ENCODE data around the gene NIPAL3. TPM values are rescaled to one million over a fixed set of nuclear protein-coding genes. Genes with fewer than 3 reads are reported as not detected.
A peak's percentile ranks its signal among the peaks of the same experiment; 100 is the strongest.

NIPAL3 gene
- polyA plus RNA-seq, 12 donors = 3.4 to 9.6 (median 5.1) TPM; not detected in 1

- DNase-seq = peak; percentile 71
These were observed 24.4 kb upstream of the NIPAL3 start for GRCh38 chr1:24390924-24391782.

DNA sequence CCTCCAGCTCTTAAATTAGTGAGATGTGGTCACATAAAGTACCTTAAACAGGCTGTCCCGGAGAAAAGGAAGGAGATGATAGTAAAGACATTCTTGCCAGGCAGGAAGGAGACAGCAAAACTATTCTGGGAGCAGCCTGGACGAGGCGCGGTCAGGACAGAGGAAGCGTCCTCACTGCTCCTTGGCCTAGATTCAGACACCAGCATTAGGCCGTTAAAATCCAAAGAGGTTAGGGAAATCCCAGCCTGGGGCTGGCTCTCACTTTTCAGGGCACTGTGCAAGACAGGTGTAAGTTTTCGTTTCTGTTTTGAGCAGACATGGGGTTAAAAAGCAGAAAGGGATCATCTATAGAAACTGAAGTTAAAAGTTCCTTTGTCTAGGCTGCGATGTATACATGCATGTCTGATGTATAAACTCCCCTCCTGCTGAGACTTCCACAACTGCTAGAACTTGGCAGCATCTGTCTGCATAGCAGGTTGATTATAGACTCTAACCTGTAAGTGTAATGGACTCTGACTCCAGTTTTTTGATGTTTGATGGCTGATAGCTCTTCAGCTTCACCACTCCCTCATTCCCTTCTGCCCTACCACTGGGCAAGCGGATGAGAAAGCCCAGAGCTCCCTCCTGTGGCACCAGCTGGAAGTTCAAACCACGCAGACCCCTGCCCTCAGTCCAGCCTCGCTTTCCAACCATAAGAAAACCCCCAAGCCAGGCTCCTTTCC is 23.6 kb upstream of the NIPAL3 start:
- peak; percentile 35 for DNase-seq

GRCh38 chr1:24392604-24392946 is 23.0 kb upstream of the NIPAL3 start:
- no peak for DNase-seq

GRCh38 chr1:24392982-24393650 is 22.5 kb upstream of the NIPAL3 start:
- DNase-seq = no peak

- DNase-seq = no peak
These were observed 21.7 kb upstream of the NIPAL3 start for GRCh38 chr1:24393892-24394291.

DNA sequence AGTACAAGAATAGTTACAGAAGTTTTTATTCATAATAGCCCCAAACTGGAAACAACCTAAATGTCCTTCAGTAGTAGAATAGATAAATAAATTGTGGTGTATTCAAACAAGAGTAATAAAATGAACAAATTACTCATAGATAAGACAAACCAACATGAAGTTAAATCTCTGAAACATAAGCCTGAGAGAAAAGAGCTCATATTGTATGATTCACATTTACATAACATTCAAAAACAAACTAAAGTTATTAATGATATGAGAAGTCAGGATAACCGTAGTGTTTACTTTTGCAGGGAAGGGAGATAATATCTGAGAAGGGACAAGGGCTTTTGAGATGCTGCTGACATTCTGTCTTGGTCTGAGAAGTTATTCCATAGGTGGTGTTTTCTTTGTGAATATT is 15.5 kb upstream of the NIPAL3 start:
- no peak for DNase-seq

DNA sequence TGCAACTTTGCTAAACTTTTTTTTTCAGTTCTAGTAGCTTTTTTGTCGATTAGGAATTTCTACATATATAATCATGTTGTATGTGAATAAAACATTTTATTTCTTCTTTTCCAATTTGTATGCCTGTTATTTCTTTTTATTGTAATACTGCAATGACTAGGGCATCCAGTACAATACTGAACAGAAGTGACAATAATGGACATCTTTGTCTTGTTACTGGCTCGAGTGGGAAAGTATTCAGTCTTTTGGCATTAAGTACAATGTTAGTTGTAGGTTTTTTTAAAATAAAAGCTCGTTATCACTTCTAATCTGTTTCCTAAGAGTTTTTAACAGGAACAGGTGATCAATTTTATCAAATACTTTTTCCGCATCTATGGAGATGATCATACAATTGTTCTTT is 11.8 kb upstream of the NIPAL3 start:
- no peak for DNase-seq

DNA sequence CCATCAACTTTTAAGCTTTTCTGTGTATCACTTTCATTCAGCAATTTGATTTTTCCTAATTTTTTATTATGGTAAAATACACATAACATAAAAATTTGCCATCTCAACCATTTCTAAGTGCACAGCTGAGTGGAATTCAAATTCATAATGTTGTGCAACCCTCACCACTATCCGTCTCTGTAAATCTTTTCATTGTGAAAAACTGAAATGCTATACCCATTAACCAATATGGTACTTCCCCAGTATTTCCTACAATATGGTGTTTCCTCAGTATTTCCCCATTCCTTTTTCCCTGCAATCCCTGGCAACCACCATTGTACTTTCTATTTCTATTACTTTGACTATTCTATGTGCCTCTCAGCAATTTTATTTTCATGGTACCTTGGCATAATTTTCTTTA is 8.8 kb upstream of the NIPAL3 start:
- no peak for DNase-seq

- DNase-seq = no peak
These were observed 6.1 kb upstream of the NIPAL3 start for GRCh38 chr1:24409535-24409934.

DNA sequence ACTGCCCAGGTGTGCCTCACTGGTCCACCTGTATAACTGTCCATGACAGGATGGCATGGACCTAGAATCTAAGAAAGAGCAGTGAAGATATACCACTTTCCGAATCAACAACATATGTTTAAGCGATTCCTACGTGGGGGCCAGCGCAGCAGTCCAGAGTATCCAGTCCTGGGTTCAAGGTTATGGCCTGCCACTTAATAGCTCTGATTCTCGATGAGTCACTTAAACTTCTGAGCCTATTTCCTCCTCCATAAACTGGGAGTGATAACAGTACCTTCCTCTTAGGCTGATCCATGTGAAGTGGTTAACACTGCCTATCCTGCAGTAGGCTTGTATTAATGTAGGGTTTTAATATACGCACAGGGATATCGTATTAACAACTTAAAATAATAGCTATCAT is 4.9 kb upstream of the NIPAL3 start:
- DNase-seq = no peak

DNA sequence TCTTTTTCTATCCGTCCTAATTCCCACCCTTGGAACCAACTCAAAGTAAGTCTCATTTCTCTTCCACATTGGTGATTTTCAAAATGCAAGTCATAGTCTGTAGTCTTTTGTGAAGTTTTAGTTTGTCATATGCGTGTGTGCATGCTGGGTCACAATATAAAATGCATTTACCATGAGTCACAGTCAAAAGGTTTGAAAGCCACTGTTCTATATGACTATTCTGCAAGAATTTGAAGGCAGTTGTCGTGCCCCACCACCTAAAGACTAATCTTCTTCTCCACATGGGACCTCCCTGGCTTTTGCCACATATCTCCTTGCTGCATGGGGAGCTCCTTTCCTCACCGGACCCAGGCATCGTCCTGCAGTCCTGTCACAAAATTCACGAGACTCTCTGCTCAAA is 3.6 kb upstream of the NIPAL3 start:
- no peak for DNase-seq

DNA sequence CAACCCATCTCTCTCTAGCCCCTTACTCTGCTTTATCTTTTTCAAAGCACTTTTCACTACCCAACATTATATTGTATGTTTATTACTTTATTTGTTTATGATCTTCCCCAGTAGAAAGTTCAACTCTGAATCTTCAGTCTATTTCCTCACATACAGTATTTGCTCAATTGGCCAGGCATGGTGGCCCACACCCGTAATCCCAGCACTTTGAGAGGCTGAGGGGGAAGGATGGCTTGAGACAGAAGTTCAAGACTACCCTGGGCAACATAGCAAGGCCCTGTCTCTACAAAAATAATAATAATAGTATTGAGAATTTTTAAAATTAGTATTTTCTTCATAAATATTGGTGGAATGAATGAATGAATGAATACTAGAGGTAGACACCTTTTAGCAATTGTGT is 3.2 kb upstream of the NIPAL3 start:
- DNase-seq = no peak

DNA sequence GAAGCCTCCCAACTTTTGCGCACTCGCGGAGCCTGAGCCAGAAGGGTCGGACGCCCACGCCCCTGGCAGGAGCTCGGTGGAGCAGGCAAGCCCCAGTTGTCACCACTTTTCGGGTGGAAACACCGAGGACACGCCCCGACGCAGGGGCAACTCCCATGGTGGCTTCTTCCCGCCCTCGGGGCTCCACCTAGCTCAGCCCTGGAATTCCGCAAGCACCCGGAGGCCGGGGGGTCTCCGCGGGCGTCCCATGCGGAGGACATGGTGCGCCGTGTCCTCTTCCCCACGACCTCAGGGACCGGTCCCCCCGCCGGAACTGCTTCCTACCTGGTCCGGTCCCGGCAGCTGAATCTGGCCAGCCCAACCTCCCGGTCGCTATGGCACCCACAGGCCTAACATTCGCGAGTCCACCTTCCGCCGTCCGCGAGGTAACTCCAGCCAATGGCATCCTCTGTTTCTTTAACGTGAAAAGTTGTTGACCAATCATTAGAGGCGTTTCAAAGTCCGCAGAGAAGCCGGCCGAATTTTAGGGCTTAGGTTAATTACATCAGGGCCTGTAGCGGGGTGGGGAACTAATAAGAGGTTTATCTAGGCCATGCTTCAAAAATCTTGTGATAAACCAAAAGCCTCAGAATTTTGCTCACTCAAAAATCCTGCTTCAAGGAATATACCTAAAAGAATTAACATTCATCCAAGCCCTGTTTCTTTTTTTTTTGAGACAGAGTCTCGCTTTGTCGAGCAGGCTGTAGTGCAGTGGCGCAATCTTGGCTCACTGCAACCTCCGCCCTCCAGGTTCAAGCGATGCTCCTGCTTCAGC is 2.0 kb upstream of the NIPAL3 start, which contains the start of gene STPG1:
TSS of gene STPG1 (minus strand) at position 433 of the 814 bp plus-strand sequence. CDS start 12,394 bp downstream, outside the sequence.
- peak; percentile 84 for DNase-seq

DNA sequence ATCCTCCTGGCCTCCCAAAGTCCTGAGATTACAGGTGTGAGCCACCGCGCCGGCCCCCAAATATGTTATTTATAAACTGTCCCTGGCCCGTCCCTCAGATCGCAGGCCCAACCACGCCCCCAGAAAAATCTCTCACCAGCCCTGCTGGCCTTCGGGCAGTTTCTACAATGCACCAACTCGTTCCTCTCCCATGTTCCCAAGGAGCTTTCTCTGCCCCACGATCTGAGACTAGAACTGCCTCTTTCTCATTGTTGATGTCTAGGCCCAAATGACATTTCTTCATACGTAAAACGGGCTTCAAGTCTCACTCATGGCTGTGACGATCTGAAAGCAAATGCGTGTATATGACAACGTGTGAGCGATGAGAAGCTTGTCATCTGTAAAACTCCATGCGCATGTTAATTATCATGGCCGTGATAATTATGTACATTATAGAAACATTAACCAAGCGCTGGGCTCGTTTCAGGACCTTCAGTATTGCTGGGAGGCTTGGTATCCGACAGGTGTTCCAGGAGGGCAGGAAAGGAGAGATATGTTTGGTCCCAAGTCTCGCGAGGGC is 748 bp upstream of the NIPAL3 start:
- no peak for DNase-seq

GRCh38 chr1:24415910-24416665 is 486 bp downstream of the NIPAL3 start:
- no peak for DNase-seq

- DNase-seq = no peak
These were observed 1.2 kb downstream of the NIPAL3 start for GRCh38 chr1:24416666-24417391.

DNA sequence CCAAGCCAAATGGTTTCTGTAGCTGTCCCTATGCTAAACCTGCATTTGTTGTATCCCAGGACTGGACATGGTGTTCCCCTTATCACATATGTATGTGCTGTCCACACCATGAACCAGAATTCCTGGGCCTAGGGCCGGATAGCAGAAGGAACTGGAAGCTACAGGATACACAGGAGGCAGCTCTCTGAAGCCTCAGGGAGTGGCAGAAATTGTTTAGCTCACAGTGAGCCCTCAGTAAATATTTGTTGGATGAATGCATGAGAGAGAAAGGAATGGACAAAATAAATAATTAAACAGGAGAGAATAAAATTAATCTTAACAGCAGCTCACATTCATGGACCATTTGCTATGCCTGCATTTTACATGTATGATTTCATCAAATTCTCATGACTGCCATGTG is 2.1 kb downstream of the NIPAL3 start:
- DNase-seq = no peak

DNA sequence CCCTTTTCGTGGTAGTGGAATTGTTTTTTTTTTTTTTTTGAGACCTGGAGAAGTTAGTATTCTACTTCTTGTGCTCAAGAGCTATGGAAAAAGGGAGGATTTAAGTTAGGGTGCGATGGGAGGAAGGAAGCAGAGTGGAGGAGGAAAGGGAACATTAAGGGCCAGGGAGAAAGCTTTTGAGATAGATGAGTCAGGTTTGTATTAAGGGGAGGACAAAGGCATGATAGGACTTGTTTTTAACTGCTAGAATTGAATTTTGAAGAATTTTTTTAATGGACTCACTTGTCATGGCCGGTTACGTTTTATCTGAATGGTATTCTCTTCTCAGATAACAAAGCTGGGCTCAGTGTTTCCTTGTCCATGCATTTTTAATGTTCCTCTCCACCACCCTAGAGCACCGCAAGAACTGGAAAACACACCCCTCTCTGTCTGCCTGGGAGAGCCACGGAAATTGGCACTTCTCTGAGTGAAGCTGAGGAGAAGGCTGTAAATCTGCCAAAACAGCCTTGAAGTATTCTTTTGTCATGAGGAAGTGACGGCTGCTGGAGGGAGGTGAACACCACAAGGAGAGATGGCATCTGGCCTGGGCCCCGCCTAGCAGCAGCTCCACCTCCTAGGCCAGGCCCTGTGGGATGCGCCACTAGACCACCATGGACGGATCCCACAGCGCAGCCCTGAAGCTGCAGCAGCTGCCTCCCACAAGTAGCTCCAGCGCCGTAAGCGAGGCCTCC is 3.5 kb downstream of the NIPAL3 start:
- DNase-seq = no peak

GRCh38 chr1:24420547-24420946 is 4.9 kb downstream of the NIPAL3 start:
- DNase-seq = no peak

Measured in muscle of arm (tissue), 12 donors.